CD14-positive monocyte (primary cell): ENCODE data around the gene KANK2. TPM values are rescaled to one million over a fixed set of nuclear protein-coding genes. Genes with fewer than 3 reads are reported as not detected.

Experiments
- DNase-seq, 3 donors: peaks; one replicate each; pipeline ENCODE4 v3.0.0-alpha.2; 2011 to 2022
- H2AFZ ChIP-seq: 2 replicates; pipeline ENCODE4 v1.6.0; 2012; ENCODE audit warnings: mild to moderate bottlenecking, low read depth, low read length, inconsistent platforms; ENCODE audit not compliant: insufficient read depth, poor library complexity, severe bottlenecking
- H3K27ac ChIP-seq, 2 donors: 1 replicate in 1 of 2; 2 replicates in 1 of 2; pipeline ENCODE4 v1.5.1; 2012 to 2013; ENCODE audit warnings: low read length in 2 of 2, control low read depth in 1 of 2, inconsistent platforms in 1 of 2, low read depth in 1 of 2, mild to moderate bottlenecking in 1 of 2
- H3K27me3 ChIP-seq, 2 donors: one replicate each; pipeline versions ENCODE4 v1.6.0 to v1.6.1; 2011 to 2013; ENCODE audit warnings: low read length in 2 of 2; ENCODE audit not compliant: control insufficient read depth in 2 of 2, insufficient read depth in 2 of 2
- H3K36me3 ChIP-seq, 2 donors: replicated peaks in 1 of 2; 1 replicate in 1 of 2; 2 replicates in 1 of 2; pipeline versions ENCODE4 v1.5.1 to v1.6.1; 2012 to 2013; ENCODE audit warnings: low read length in 2 of 2, control low read depth in 1 of 2, inconsistent platforms in 1 of 2, mild to moderate bottlenecking in 1 of 2; ENCODE audit not compliant: insufficient read depth in 2 of 2, control insufficient read depth in 1 of 2
- H3K4me1 ChIP-seq, 2 donors: 1 replicate in 1 of 2; 2 replicates in 1 of 2; pipeline versions ENCODE4 v1.5.1 to v1.6.1; 2012 to 2013; ENCODE audit warnings: low read length in 2 of 2, control low read depth in 1 of 2, inconsistent platforms in 1 of 2, mild to moderate bottlenecking in 1 of 2, moderate library complexity in 1 of 2; ENCODE audit not compliant: insufficient read depth in 2 of 2, control insufficient read depth in 1 of 2
- H3K4me2 ChIP-seq: replicated peaks from 2 replicates; pipeline ENCODE3; 2012; ENCODE audit warnings: low read length, moderate library complexity, mild to moderate bottlenecking; ENCODE audit not compliant: poor library complexity, severe bottlenecking; ENCODE audit errors: extremely low read depth
- H3K4me3 ChIP-seq, 3 experiments: fragments of 200-600 bp in 1 of 3; sonication (generic) in 1 of 3; replicated peaks in 1 of 3; 1 replicate in 2 of 3; 2 replicates in 1 of 3; pipeline ENCODE4 v1.5.1; 2011 to 2013; ENCODE audit warnings: low read length in 3 of 3, mild to moderate bottlenecking in 3 of 3, control low read depth in 2 of 3, low read depth in 2 of 3, inconsistent platforms in 1 of 3, moderate library complexity in 1 of 3
- H3K79me2 ChIP-seq: 2 replicates; pipeline ENCODE4 v1.6.0; 2012; ENCODE audit warnings: mild to moderate bottlenecking, control low read depth, inconsistent platforms, low read length, moderate library complexity; ENCODE audit not compliant: insufficient read depth
- H3K9ac ChIP-seq: 2 replicates; pipeline ENCODE4 v1.6.0; 2017; ENCODE audit warnings: low read length, mild to moderate bottlenecking; ENCODE audit not compliant: insufficient read depth, poor library complexity, severe bottlenecking
- H3K9me3 ChIP-seq, 2 donors: replicated peaks in 1 of 2; 1 replicate in 1 of 2; 2 replicates in 1 of 2; pipeline versions ENCODE4 v1.5.1 to v1.6.1; 2012 to 2013; ENCODE audit warnings: low read length in 2 of 2, control low read depth in 1 of 2; ENCODE audit not compliant: control insufficient read depth in 1 of 2, insufficient read depth in 1 of 2
- H4K20me1 ChIP-seq: 2 replicates; pipeline ENCODE4 v1.6.0; 2012; ENCODE audit warnings: mild to moderate bottlenecking, low read length, control low read depth, moderate library complexity; ENCODE audit not compliant: insufficient read depth
- H3K27ac Mint-ChIP-seq, 7 donors: one replicate each; pipeline ENCODE4 v1.8.0; 2020; ENCODE audit warnings: mild to moderate bottlenecking in 7 of 7, mixed read lengths in 7 of 7, moderate library complexity in 6 of 7, inconsistent platforms in 2 of 7
- H3K27me3 Mint-ChIP-seq, 3 donors: one replicate each; pipeline ENCODE4 v1.8.0; 2021 to 2022; ENCODE audit warnings: low read depth in 3 of 3, mild to moderate bottlenecking in 3 of 3, mixed read lengths in 3 of 3, moderate library complexity in 3 of 3, inconsistent platforms in 1 of 3
- H3K36me3 Mint-ChIP-seq, 2 donors: one replicate each; pipeline ENCODE4 v1.8.0; 2020; ENCODE audit warnings: mixed read lengths in 2 of 2, inconsistent platforms in 1 of 2, mild to moderate bottlenecking in 1 of 2
- H3K4me1 Mint-ChIP-seq: one replicate; pipeline ENCODE4 v1.8.0; 2020; ENCODE audit warnings: mild to moderate bottlenecking, mixed read lengths
- H3K4me3 Mint-ChIP-seq, 2 donors: one replicate each; pipeline ENCODE4 v1.8.0; 2020; ENCODE audit warnings: mild to moderate bottlenecking in 2 of 2, mixed read lengths in 2 of 2, moderate library complexity in 1 of 2
- H3K9me3 Mint-ChIP-seq, 7 donors: one replicate each; pipeline ENCODE4 v1.8.0; 2020 to 2022; ENCODE audit warnings: mixed read lengths in 7 of 7, mild to moderate bottlenecking in 6 of 7, moderate library complexity in 6 of 7, inconsistent platforms in 2 of 7
- CTCF ChIP-seq: fragments of 200-600 bp; IDR thresholded peaks from one replicate; pipeline ENCODE4 v1.8.0; 2022; ENCODE audit warnings: antibody characterized with exemption, mild to moderate bottlenecking
- WGBS: methylation state at CpG from one replicate; pipeline ENCODE4 v1.1.5; 2013; ENCODE audit warnings: missing lambda C conversion rate; ENCODE audit not compliant: insufficient coverage; 5-methylcytosine and 5-hydroxymethylcytosine counted together
- intact Hi-C, 2 donors: fragments of 100-400 bp; cut with micrococcal nuclease; formaldehyde crosslinking; loops; one replicate each; pipeline versions ENCODE4 v1.15.0 to v1.15.1; 2023
- polyA plus RNA-seq, 3 donors: library from polyadenylated mRNA; depleted of rRNA in 1 of 3; unstranded in 2 of 3; stranded (reverse) in 1 of 3; fragments of 300-500 nt in 2 of 3; fragments of >200 nt in 1 of 3; fragmentation: Illumina TruSeq in 2 of 3; gene quantifications; 1 replicate in 2 of 3; 2 replicates in 1 of 3; pipeline ENCODE4 v1.2.3, GENCODE V29; 2012 to 2021

Gene KANK2
- polyA plus RNA-seq, 3 donors, result 0.40 to 1.3 (median 0.64) TPM

GRCh38 chr19:11221082-11221598 is 23.8 kb upstream of the KANK2 start:
- H2AFZ ChIP-seq, result no peak overlapping the region
- Mint-ChIP-seq H3K9me3 (peaks cover 14 to 25% (median 24%) of the 10 kb centered on the region in 7 donors), H3K36me3 (no peaks in the 10 kb centered on the region), H3K27ac (no peak overlapping the region), H3K27me3 (peaks cover 0 to 5% (median 0%) of the 10 kb centered on the region in 3 donors), H3K4me1 (no peaks in the 10 kb centered on the region), H3K4me3 (no peak overlapping the region)
- H4K20me1 ChIP-seq, result no peaks in the 10 kb centered on the region
- DNase-seq, result no peak
- no peak overlapping the region for H3K4me3 ChIP-seq
- H3K27me3 ChIP-seq, result no peaks in the 10 kb centered on the region
- intact Hi-C loops, result no loop called here
- H3K79me2 ChIP-seq, result no peaks in the 10 kb centered on the region
- no peak overlapping the region for H3K9ac ChIP-seq
- 89% methylated on average over 3 of the region's 3 CpGs for WGBS
- H3K4me2 ChIP-seq, result no peak overlapping the region
- no peaks in the 10 kb centered on the region for H3K4me1 ChIP-seq
- H3K9me3 ChIP-seq, result peaks cover 10 to 19% of the 10 kb centered on the region in 2 donors
- H3K27ac ChIP-seq, result no peak overlapping the region
- H3K36me3 ChIP-seq, result no peaks in the 10 kb centered on the region
- no peak for TF ChIP-seq CTCF

GRCh38 chr19:11214387-11214786 is 17.0 kb upstream of the KANK2 start:
- H3K36me3 Mint-ChIP-seq, result no peaks in the 10 kb centered on the region
- Histone ChIP-seq H3K9ac (no peak overlapping the region), H4K20me1 (no peaks in the 10 kb centered on the region), H3K27ac (no peak overlapping the region), H3K79me2 (no peaks in the 10 kb centered on the region), H3K9me3 (peaks cover 0 to 13% of the 10 kb centered on the region in 2 donors), H3K36me3 (no peaks in the 10 kb centered on the region), H3K4me2 (no peak overlapping the region), H3K4me1 (no peaks in the 10 kb centered on the region), H3K4me3 (no peak overlapping the region), H2AFZ (no peak overlapping the region), H3K27me3 (no peaks in the 10 kb centered on the region)
- 87% methylated on average over 6 of the region's 6 CpGs for WGBS
- TF ChIP-seq CTCF, result no peak
- H3K4me3 Mint-ChIP-seq, result no peak overlapping the region
- H3K27me3 Mint-ChIP-seq, result peaks cover 2 to 20% (median 6%) of the 10 kb centered on the region in 3 donors
- H3K4me1 Mint-ChIP-seq, result no peaks in the 10 kb centered on the region
- intact Hi-C loops, result no loop called here
- H3K27ac Mint-ChIP-seq, result no peak overlapping the region
- peaks cover 5 to 18% (median 11%) of the 10 kb centered on the region in 7 donors for H3K9me3 Mint-ChIP-seq
- DNase-seq, result no peak
